Measurements from ENCODE around the gene UIMC1. TPM values are rescaled to one million over a fixed set of nuclear protein-coding genes. Genes with fewer than 3 reads are reported as not detected.

Gene UIMC1
- total RNA-seq, 2 donors from 2014 or later, result 19.1 to 27.2 TPM

- Histone ChIP-seq H3K4me1 (no peaks in the 10 kb centered on the region), H3K36me3 (replicated peaks in 1 of 2; ENCODE audit: insufficient read depth in 1 of 2, low read depth in 2 of 2) (no peaks in the 10 kb centered on the region), H3K9me3 (no peaks in the 10 kb centered on the region), H3K4me3 (no peak overlapping the region), H3K27me3 (no peaks in the 10 kb centered on the region), H3K27ac (no peak overlapping the region)
- intact Hi-C loops (cut with DNase I), result no loop called here
- DNase-seq (no peak), ATAC-seq (no peak)
- WGBS, 2 donors, result 70 to 73% methylated on average over 7 to 9 of the region's 9 CpGs
- TF ChIP-seq CTCF (IDR thresholded peaks at IDR 0.05) (no peak), POLR2A (IDR thresholded peaks at IDR 0.05) (no peak)
These were observed 115.9 kb downstream of the UIMC1 start for GRCh38 chr5:176890455-176891330.

- Histone ChIP-seq H3K4me1 (no peaks in the 10 kb centered on the region), H3K9me3 (no peaks in the 10 kb centered on the region), H3K27ac (no peak overlapping the region), H3K27me3 (no peaks in the 10 kb centered on the region), H3K36me3 (replicated peaks in 1 of 2; ENCODE audit: insufficient read depth in 1 of 2, low read depth in 2 of 2) (no peaks in the 10 kb centered on the region), H3K4me3 (no peak overlapping the region)
- ATAC-seq, result no peak
- no peak for DNase-seq
- TF ChIP-seq CTCF (IDR thresholded peaks at IDR 0.05) (no peak), POLR2A (IDR thresholded peaks at IDR 0.05) (no peak)
- intact Hi-C loops (cut with DNase I), result no loop called here
- 84 to 90% methylated on average over 15 to 22 of the region's 24 CpGs for WGBS, 2 donors
These were observed 117.0 kb downstream of the UIMC1 start for GRCh38 chr5:176889321-176890280.

- TF ChIP-seq CTCF (IDR thresholded peaks at IDR 0.05) (no peak), POLR2A (IDR thresholded peaks at IDR 0.05) (no peak)
- no peak for DNase-seq
- no peaks in the 10 kb centered on the region for H3K4me1 ChIP-seq
- H3K4me3 ChIP-seq, result no peak overlapping the region
- H3K9me3 ChIP-seq, result no peaks in the 10 kb centered on the region
- WGBS, 2 donors, result 87 to 100% methylated on average over 1 of the region's 1 CpG
- ATAC-seq, result no peak
- intact Hi-C loops (cut with DNase I), result no loop called here
- H3K27ac ChIP-seq, result no peak overlapping the region
- no peaks in the 10 kb centered on the region for H3K36me3 ChIP-seq (replicated peaks in 1 of 2; ENCODE audit: insufficient read depth in 1 of 2, low read depth in 2 of 2)
- H3K27me3 ChIP-seq, result no peaks in the 10 kb centered on the region
These were observed 117.8 kb downstream of the UIMC1 start for GRCh38 chr5:176888865-176889165.

GRCh38 chr5:176888016-176888864 lies 118.3 kb downstream of the UIMC1 start:
- H3K36me3 ChIP-seq (replicated peaks in 1 of 2; ENCODE audit: insufficient read depth in 1 of 2, low read depth in 2 of 2), result no peaks in the 10 kb centered on the region
- no peak overlapping the region for H3K4me3 ChIP-seq
- H3K27me3 ChIP-seq, result no peaks in the 10 kb centered on the region
- DNase-seq, result no peak
- intact Hi-C loops (cut with DNase I), result no loop called here
- H3K27ac ChIP-seq, result no peak overlapping the region
- H3K4me1 ChIP-seq, result no peaks in the 10 kb centered on the region
- TF ChIP-seq POLR2A (IDR thresholded peaks at IDR 0.05), result no peak
- TF ChIP-seq CTCF (IDR thresholded peaks at IDR 0.05), result no peak
- no peak for ATAC-seq
- 78 to 89% methylated on average over 17 to 27 of the region's 27 CpGs for WGBS, 2 donors
- H3K9me3 ChIP-seq, result no peaks in the 10 kb centered on the region
